HG03342 (cell line): Measurements from ENCODE around the gene PRKAG2.
"Not testable (repeated sequence)": the region's sequence is repeated elsewhere in the genome, so short reads cannot be mapped to it uniquely, and the experiment has no call there.

ENCODE experiments used
- ATAC-seq: cut with Tn5 transposase; IDR thresholded peaks from one replicate; pipeline ENCODE4 v1.9.1; 2021; ENCODE audit warnings: mild to moderate bottlenecking, moderate library complexity; ENCODE audit not compliant: unreplicated experiment

Gene PRKAG2

GRCh38 chr7:151573046-151573445, 303.9 kb downstream of the PRKAG2 start:
- ATAC-seq: not testable (repeated sequence)

GRCh38 chr7:151572136-151572535, 304.8 kb downstream of the PRKAG2 start:
- ATAC-seq: no peak

- no peak for ATAC-seq
These were observed 305.4 kb downstream of the PRKAG2 start for GRCh38 chr7:151571471-151571870.

- no peak for ATAC-seq
These were observed 306.5 kb downstream of the PRKAG2 start for GRCh38 chr7:151570366-151570915.

- no peak for ATAC-seq
These were observed 307.7 kb downstream of the PRKAG2 start for GRCh38 chr7:151568956-151569940.

- ATAC-seq: no peak
These were observed 310.0 kb downstream of the PRKAG2 start for GRCh38 chr7:151566897-151567320.

DNA sequence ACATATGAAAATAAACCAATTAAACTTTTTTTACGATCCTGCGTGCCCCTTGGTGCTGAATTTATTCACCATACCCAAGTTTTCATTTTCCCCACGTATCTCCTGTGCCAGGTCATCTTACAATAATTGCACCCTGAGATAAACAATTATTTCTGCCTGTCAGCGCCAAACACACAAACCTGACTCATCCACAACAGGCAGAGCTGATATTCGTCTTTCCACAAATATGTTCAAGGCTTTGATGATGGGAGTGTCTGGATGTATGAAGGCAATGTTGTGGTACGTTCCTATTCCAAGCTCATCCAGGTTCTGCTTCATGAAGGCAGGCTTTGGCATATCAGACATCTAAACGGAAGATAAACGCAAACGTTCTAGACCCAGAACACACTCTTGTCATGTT, 311.4 kb downstream of the PRKAG2 start:
- no peak for ATAC-seq

GRCh38 chr7:151560243-151560642, 316.7 kb downstream of the PRKAG2 start:
- no peak for ATAC-seq

GRCh38 chr7:151559557-151560183, 317.2 kb downstream of the PRKAG2 start:
- ATAC-seq: no peak

DNA sequence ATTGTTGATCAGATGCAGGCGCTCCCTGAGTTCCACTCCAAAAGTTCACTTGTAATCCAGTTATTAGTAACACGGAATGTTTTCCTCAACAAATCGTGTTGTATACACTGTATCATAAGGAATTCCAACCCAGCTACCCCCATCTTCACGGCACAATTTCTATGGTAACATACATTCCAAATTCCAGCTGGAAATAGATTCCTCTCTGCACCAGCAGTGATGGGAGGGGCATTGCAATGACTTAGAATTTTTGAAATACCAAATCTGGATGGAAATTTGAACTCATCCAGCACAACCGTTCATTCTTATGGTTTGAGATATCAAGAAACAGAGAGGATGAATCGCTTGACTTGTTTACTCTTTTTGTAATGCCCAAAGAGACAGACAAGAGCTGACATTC, 318.3 kb downstream of the PRKAG2 start:
- no peak for ATAC-seq

DNA sequence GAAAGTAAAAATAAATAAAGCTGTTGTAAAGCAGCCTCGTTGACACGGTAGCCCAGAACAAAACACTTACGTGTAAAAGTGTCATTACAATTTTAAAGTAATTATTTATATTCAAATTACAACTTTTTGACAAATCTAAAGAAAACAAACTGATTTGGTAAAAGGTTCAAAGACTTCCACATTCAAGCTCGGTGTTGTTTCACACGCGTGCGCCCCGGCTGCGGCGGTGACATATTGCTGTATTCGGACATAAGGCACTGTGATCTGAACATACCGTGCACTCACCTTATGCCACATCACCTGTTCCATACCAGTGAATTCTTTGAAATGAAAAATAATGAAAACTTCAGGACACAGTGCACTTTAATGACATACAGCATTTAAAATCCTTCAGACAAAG, 320.3 kb downstream of the PRKAG2 start:
- ATAC-seq: no peak

DNA sequence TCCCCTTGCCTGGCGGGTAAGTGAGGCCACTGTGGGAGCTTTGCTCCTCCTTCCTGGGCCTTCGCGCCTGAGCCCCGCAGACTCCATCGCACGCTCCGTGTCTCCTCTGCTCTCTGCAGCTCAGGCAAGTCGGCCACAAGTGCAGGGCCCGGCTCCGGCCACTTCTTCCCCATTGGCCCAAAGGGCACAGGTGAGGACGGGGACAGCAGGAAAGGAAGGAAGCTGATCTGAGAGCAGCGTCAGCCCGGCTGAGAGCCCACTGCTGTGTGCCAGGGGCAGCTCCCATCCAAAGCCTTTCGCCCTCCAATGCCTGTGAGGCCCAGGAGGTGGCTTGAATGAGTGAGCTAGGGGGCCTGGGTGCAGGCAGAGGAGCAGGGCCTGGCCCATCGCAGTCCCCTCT, 323.6 kb downstream of the PRKAG2 start:
- no peak for ATAC-seq

- ATAC-seq: no peak
These were observed 324.4 kb downstream of the PRKAG2 start for GRCh38 chr7:151552352-151553028.

GRCh38 chr7:151551820-151552219, 325.1 kb downstream of the PRKAG2 start:
- ATAC-seq: no peak

GRCh38 chr7:151550656-151551286, 326.1 kb downstream of the PRKAG2 start:
- ATAC-seq: peak; percentile 62

DNA sequence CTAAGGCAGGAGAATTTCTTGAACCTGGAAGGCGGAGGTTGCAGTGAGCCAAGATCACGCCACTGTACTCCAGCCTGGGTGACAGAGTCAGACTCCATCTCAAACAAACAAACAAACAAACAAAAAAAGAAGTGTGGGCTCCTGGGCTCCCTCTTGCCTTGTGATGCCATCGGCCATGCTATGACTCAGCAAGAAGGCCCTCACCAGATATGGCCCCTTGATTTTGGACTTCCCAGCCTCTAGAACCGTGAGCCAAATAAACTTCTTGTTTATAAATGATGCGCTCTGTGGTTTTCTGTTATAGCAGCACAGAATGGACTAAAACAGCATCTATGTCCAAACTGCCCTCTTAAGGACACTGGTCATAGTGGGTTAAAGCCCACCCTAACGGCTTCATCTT, 327.3 kb downstream of the PRKAG2 start:
- no peak for ATAC-seq

DNA sequence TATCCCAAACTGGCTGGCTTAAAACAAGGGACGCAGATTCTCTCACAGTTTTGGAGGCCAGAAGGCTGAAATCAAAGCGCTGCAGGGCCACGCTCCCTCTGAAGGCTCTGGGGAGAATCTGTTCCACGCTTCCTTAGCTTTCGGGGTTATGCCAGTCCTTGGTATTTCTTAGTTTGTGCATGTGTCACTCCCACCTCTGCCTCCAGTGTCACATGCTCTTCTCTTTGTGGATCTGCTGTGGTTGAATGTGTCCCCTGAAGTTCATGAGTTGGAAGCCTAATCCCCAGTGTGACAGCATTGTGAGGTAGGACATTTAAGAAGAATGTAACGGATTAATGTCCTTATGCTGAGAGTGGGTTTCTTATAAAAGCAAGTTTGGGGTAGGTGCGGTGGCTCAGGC, 327.8 kb downstream of the PRKAG2 start:
- ATAC-seq: no peak

- ATAC-seq: no peak
These were observed 332.7 kb downstream of the PRKAG2 start for GRCh38 chr7:151544183-151544582.

GRCh38 chr7:151542606-151543130, 334.2 kb downstream of the PRKAG2 start:
- no peak for ATAC-seq

- no peak for ATAC-seq
These were observed 335.0 kb downstream of the PRKAG2 start for GRCh38 chr7:151541709-151542499.
